Measurements from ENCODE around the gene DBN1. TPM values are rescaled to one million over a fixed set of nuclear protein-coding genes. Genes with fewer than 3 reads are reported as not detected.
A peak's percentile ranks its signal among the peaks of the same experiment; 100 is the strongest.
"Not testable (repeated sequence)": the region's sequence is repeated elsewhere in the genome, so short reads cannot be mapped to it uniquely, and the experiment has no call there.

DBN1 gene
- total and polyA plus RNA-seq, 9 of the 15 experiments (the other 6 are each of a cell fraction or from before 2014, with no cell fraction given) = 0.25 to 87.2 (median 27.9) TPM

DNA sequence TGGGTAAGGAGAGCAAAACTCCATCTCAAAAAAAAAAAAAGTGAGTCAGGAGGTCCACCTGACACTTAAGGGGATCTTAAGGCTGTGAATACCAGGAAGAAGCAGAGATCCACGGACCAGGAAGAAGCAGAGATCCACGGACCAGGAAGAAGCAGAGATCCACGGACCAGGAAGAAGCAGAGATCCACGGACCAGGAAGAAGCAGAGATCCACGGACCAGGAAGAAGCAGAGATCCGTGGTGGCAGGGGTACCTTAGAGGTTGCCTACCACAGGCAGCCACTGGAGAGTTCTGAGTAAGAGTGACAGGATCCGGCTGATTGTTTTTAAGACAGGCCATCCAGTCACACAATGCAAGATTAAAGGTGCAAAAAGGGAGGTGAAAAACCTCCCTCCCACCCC lies 53.0 kb downstream of the DBN1 start:
- POLR2A ChIA-PET; CTCF ChIA-PET (ENCODE audit: low intra/inter-chr PET ratio); DNase-seq (ENCODE audit: extremely low read depth in 1 of 4, low spot score in 3 of 4); H4K20me1 ChIP-seq (replicated peaks; ENCODE audit: control insufficient read depth, insufficient read depth, low read length); H3K27ac ChIP-seq (ENCODE audit: extremely low read depth, low read depth, low read length); H3K27me3 ChIP-seq (ENCODE audit: control insufficient read depth in 2 of 2, insufficient read depth in 2 of 2, low read length in 2 of 2); FAIRE-seq; H3K4me2 ChIP-seq (ENCODE audit: insufficient read depth, low read length); intact Hi-C loops (cut with micrococcal nuclease); H3K36me3 ChIP-seq (ENCODE audit: control insufficient read depth, insufficient read depth, low read length); H3K9me3 ChIP-seq (replicated peaks; ENCODE audit: control insufficient read depth, insufficient read depth, low read depth, low read length); BruUV-seq (replicated peaks); H3K9me1 ChIP-seq (ENCODE audit: control insufficient read depth, insufficient read depth, low read length); H3K4me3 ChIP-seq; ATAC-seq; H3K79me2 ChIP-seq (ENCODE audit: control insufficient read depth, insufficient read depth, low read length); in situ Hi-C loops (cut with MboI); H3K4me1 ChIP-seq (replicated peaks in 1 of 2; ENCODE audit: control insufficient read depth in 2 of 2, insufficient read depth in 2 of 2, low read length in 2 of 2): not testable (repeated sequence)
- peak; percentile 91 for TF ChIP-seq ELF1 (tag; IDR thresholded peaks at IDR 0.05)
- Histone ChIP-seq H2AFZ (ENCODE audit: low read depth, low read length) (peak overlapping the region; percentile 74), H3K9ac (ENCODE audit: insufficient read depth in 1 of 2, low read depth in 2 of 2, low read length in 2 of 2) (peak overlapping the region in 1 of 2 experiments; percentile 29; a peak in 1 of 4 replicates)
- WGBS (ENCODE audit: insufficient coverage, low coverage, missing lambda C conversion rate) = 25% methylated on average over 6 of the region's 7 CpGs

- 83% methylated on average over 3 of the region's 3 CpGs for WGBS (ENCODE audit: insufficient coverage, low coverage, missing lambda C conversion rate)
- intact Hi-C loops (cut with micrococcal nuclease) = no loop called here
- no peak for TF ChIP-seq ZNF586 (CRISPR knock-in tag; conservative IDR thresholded peaks at IDR 0.05)
- TF ChIP-seq ZNF354B (CRISPR knock-in tag; IDR thresholded peaks at IDR 0.05) = no peak
- no peak for TF ChIP-seq HDAC6 (IDR thresholded peaks at IDR 0.05; ENCODE audit: low read depth, low read length)
- TF ChIP-seq MIER1 (IDR thresholded peaks at IDR 0.05; ENCODE audit: low read depth) = no peak
- TF ChIP-seq, protein P1, sequence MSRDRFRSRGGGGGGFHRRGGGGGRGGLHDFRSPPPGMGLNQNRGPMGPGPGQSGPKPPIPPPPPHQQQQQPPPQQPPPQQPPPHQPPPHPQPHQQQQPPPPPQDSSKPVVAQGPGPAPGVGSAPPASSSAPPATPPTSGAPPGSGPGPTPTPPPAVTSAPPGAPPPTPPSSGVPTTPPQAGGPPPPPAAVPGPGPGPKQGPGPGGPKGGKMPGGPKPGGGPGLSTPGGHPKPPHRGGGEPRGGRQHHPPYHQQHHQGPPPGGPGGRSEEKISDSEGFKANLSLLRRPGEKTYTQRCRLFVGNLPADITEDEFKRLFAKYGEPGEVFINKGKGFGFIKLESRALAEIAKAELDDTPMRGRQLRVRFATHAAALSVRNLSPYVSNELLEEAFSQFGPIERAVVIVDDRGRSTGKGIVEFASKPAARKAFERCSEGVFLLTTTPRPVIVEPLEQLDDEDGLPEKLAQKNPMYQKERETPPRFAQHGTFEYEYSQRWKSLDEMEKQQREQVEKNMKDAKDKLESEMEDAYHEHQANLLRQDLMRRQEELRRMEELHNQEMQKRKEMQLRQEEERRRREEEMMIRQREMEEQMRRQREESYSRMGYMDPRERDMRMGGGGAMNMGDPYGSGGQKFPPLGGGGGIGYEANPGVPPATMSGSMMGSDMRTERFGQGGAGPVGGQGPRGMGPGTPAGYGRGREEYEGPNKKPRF (IDR thresholded peaks at IDR 0.05; ENCODE audit: low read depth, low read length) = no peak
- no peak for TF ChIP-seq CBX3 (IDR thresholded peaks at IDR 0.05; ENCODE audit: borderline replicate concordance in 1 of 2, low read length in 2 of 2)
- no peak for TF ChIP-seq NFYB (IDR thresholded peaks at IDR 0.05; ENCODE audit: extremely low read depth, insufficient read length)
- TF ChIP-seq ELF2 (CRISPR knock-in tag; IDR thresholded peaks at IDR 0.05) = no peak
- no peak for TF ChIP-seq ZKSCAN8 (CRISPR knock-in tag; IDR thresholded peaks at IDR 0.05)
- TF ChIP-seq RBM15 (IDR thresholded peaks at IDR 0.05; ENCODE audit: insufficient read depth, low read length) = no peak
- no peak for TF ChIP-seq ZNF408 (CRISPR knock-in tag; IDR thresholded peaks at IDR 0.05; ENCODE audit: low read depth)
- TF ChIP-seq, protein P2, sequence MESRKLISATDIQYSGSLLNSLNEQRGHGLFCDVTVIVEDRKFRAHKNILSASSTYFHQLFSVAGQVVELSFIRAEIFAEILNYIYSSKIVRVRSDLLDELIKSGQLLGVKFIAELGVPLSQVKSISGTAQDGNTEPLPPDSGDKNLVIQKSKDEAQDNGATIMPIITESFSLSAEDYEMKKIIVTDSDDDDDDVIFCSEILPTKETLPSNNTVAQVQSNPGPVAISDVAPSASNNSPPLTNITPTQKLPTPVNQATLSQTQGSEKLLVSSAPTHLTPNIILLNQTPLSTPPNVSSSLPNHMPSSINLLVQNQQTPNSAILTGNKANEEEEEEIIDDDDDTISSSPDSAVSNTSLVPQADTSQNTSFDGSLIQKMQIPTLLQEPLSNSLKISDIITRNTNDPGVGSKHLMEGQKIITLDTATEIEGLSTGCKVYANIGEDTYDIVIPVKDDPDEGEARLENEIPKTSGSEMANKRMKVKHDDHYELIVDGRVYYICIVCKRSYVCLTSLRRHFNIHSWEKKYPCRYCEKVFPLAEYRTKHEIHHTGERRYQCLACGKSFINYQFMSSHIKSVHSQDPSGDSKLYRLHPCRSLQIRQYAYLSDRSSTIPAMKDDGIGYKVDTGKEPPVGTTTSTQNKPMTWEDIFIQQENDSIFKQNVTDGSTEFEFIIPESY (CRISPR knock-in tag; IDR thresholded peaks at IDR 0.05) = no peak
These were observed 54.4 kb downstream of the DBN1 start for GRCh38 chr5:177419046-177419445.

More at GRCh38 chr5:177419046-177419445, 54.4 kb downstream of the DBN1 start:
- Histone ChIP-seq H3K4me1 (replicated peaks in 1 of 2; ENCODE audit: control insufficient read depth in 2 of 2, insufficient read depth in 2 of 2, low read length in 2 of 2) (peaks cover 0 to 3% of the 10 kb centered on the region in 2 experiments; a peak in 1 of 5 replicates), H2AFZ (ENCODE audit: low read depth, low read length) (no peak overlapping the region), H4K20me1 (replicated peaks; ENCODE audit: control insufficient read depth, insufficient read depth, low read length) (no peaks in the 10 kb centered on the region), H3K27me3 (ENCODE audit: control insufficient read depth in 2 of 2, insufficient read depth in 2 of 2, low read length in 2 of 2) (no peaks in the 10 kb centered on the region), H3K9me1 (ENCODE audit: control insufficient read depth, insufficient read depth, low read length) (no peaks in the 10 kb centered on the region), H3K79me2 (ENCODE audit: control insufficient read depth, insufficient read depth, low read length) (no peaks in the 10 kb centered on the region), H3K9ac (ENCODE audit: insufficient read depth in 1 of 2, low read depth in 2 of 2, low read length in 2 of 2) (no peak overlapping the region), H3K9me3 (replicated peaks; ENCODE audit: control insufficient read depth, insufficient read depth, low read depth, low read length) (no peaks in the 10 kb centered on the region), H3K27ac (ENCODE audit: extremely low read depth, low read depth, low read length) (no peak overlapping the region), H3K36me3 (ENCODE audit: control insufficient read depth, insufficient read depth, low read length) (no peaks in the 10 kb centered on the region), H3K4me2 (ENCODE audit: insufficient read depth, low read length) (no peak overlapping the region), H3K4me3 (no peak overlapping the region)
- BruUV-seq (replicated peaks) = no TSS peak
- ChIA-PET POLR2A (interaction anchor here (1.9 kb wide), 1 partner anchor 8 kb away, joined by 9 read pairs; the partner anchor contains the start of gene GRK6), CTCF (ENCODE audit: low intra/inter-chr PET ratio) (no interaction called here)
- DNase-seq (ENCODE audit: extremely low read depth in 1 of 4, low spot score in 3 of 4) (no peak), ATAC-seq (no peak), FAIRE-seq (no peak)
- in situ Hi-C loops (cut with MboI) = no loop called here

Data from K562 (cell line).